GM18861 (cell line): ENCODE data around the gene PSIP1.
"Not testable (repeated sequence)": the region's sequence is repeated elsewhere in the genome, so short reads cannot be mapped to it uniquely, and the experiment has no call there.

Experiments
- ATAC-seq: cut with Tn5 transposase; IDR thresholded peaks from one replicate; pipeline ENCODE4 v1.9.1; 2021; ENCODE audit not compliant: unreplicated experiment

Gene PSIP1

GRCh38 chr9:15505921-15506320 lies 4.8 kb downstream of the PSIP1 start:
- no peak for ATAC-seq

- no peak for ATAC-seq
Measured at GRCh38 chr9:15501803-15502202, 9.0 kb downstream of the PSIP1 start.

DNA sequence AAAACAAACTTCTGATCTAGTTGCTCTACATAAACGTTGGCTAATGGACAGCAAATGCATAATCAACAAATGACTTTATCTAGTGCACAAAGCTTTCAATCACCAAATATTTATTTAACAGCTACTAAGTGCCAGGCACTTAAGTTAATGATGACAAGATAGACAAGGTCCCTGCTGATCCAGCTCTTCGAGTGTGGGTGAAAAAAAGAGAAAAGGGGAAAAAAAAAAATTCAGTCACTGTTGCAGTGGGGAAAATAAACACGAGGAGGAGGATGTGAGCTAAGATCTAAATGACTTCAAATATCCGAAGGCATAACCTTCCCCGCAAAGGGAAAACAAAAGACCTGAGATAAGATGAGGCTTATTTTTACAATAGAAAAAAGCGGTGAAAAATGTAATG lies 9.6 kb downstream of the PSIP1 start:
- no peak for ATAC-seq

- ATAC-seq = no peak
Measured at GRCh38 chr9:15499139-15499538, 11.6 kb downstream of the PSIP1 start.

- no peak for ATAC-seq
Measured at GRCh38 chr9:15498246-15498995, 12.3 kb downstream of the PSIP1 start.

DNA sequence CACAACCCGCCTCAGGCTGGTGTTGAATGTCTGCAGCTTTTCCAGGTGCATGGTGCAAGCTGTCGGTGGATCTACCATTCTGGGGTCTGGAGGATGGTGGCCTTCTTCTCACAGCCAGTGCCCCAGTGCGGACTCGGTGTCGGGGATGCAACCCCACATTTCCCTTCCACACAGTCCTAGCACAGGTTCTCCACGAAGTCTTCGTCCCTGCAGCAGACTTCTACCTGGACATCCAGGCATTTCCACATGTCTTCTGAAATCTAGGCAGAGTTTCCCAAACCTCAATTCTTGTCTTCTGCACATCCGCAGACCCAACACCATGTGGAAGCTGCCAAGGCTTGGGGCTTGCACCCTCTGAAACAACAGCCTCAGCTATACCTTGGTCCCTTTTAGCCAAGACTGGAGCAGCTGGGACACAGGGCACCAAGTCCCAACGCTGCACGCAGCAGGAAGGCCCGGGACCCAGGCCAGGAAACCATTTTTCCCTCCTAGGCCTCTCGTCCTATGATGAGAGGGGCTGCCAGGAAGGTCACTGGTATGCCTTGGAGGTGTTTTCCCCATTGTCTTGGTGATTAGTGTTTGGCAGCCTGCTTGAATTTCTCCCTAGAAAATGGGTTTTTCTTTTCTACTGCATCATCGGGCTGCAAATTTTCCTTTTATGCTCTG lies 18.2 kb downstream of the PSIP1 start:
- no peak for ATAC-seq

GRCh38 chr9:15491950-15492349 lies 18.8 kb downstream of the PSIP1 start:
- no peak for ATAC-seq

GRCh38 chr9:15485836-15486666 lies 24.7 kb downstream of the PSIP1 start:
- no peak for ATAC-seq

GRCh38 chr9:15484802-15485201 lies 26.0 kb downstream of the PSIP1 start:
- ATAC-seq = no peak

- no peak for ATAC-seq
Measured at GRCh38 chr9:15482146-15482545, 28.6 kb downstream of the PSIP1 start.

DNA sequence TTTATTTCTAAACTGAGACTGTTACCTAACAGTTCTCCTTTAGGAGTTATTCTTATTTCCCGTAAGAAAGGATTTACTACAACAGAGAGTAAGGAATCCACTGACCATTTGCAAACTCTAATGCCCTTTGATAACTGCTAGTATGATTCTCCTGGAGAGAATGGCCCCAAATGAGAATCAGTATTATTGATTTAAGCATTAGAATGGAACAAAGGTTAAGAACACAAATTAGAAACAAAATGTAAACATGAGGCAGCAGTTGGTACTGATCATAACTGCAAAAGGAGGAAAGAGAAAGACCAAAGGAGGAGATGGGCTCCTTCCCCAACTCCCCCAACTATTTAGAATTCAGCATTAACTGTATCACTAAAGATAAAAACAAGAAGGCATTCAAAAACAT lies 30.7 kb downstream of the PSIP1 start:
- ATAC-seq = no peak

GRCh38 chr9:15475923-15476536 lies 34.7 kb downstream of the PSIP1 start:
- ATAC-seq = no peak

DNA sequence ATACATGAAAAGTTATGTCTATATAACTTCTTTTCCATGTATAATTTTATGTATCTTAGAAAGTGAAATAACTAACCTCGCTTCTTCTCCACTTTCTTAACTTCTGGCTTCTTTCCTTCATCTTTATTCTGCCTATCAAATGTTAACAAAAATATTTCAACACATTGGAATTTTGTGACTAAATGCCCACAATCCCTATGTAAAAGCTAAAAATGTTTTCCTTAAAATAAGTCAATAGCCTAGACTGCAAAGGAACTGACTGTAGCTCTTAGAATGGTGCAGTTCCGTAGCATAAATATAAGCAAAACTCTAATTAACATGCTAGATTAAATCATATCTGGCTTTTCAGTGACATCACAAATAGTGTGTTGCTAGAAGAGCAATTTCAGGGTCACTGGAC lies 40.9 kb downstream of the PSIP1 start:
- ATAC-seq = no peak

GRCh38 chr9:15469406-15469805 lies 41.4 kb downstream of the PSIP1 start:
- ATAC-seq = no peak

- no peak for ATAC-seq
Measured at GRCh38 chr9:15468145-15468544, 42.6 kb downstream of the PSIP1 start.

DNA sequence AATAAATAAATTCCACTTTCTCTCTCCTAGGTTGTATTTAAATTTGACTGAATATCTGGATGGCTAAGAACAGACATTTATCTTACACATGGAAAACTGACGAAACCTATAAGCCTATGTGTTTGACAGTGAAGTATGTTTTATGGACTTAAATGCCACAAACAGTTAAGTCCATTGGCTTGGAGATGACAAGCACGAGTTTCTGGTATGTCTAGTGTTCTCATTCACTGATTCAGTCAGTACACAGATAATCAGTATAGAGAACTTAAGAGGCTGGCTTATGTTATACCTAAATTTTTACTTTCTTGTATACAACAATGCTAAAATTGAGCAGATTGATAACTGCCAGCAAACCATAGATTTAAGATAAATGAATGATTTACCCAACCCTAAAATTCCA lies 49.2 kb downstream of the PSIP1 start:
- ATAC-seq = no peak

DNA sequence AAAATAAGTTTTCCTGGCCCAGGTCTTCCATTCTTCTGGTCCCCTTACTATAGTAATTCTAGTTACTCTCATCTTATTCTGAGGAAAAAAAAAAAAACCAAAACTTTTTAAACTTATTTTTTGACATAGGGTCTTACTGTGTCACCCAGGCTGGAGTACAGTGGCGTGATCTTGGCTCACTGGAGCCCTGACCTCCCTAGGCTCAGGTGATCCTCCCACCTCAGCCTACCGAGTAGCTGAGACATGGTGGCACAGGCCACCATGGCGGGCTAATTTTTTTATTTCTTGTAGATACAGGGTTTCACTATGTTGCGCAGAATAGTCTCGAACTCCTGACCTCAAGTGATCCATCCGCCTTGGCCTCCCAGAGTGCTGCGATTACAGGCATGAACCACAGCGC lies 49.7 kb downstream of the PSIP1 start:
- ATAC-seq = no peak

GRCh38 chr9:15453956-15454355 lies 56.8 kb downstream of the PSIP1 start:
- no peak for ATAC-seq

GRCh38 chr9:15444141-15444540 lies 66.6 kb downstream of the PSIP1 start:
- no peak for ATAC-seq

GRCh38 chr9:15442264-15442663 lies 68.5 kb downstream of the PSIP1 start:
- not testable (repeated sequence) for ATAC-seq

DNA sequence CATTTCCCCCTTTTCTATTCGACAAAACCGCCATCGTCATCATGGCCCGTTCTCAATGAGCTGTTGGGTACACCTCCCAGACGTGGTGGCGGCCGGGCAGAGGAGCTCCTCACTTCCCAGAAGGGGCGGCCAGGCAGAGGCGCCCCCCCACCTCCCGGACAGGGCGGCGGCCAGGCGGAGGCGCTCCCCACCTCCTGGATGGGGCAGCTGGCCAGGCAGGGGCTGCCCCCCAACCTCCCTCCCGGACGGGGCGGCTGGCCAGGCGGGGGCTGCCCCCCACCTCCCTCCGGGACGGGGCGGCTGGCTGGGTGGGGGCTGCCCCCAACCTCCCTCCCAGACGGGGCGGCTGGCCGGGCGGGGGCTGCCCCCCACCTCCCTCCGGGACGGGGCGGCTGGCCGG lies 68.9 kb downstream of the PSIP1 start:
- ATAC-seq = not testable (repeated sequence)
